HS-27A (cell line): ENCODE measurements around the gene CARD8.
"Not testable (repeated sequence)": the region's sequence is repeated elsewhere in the genome, so short reads cannot be mapped to it uniquely, and the experiment has no call there.

Experiments
- DNase-seq: peaks from one replicate; pipeline ENCODE4 v3.0.0-alpha.2; 2012; ENCODE audit warnings: low read depth, missing footprints

The CARD8 gene

DNA sequence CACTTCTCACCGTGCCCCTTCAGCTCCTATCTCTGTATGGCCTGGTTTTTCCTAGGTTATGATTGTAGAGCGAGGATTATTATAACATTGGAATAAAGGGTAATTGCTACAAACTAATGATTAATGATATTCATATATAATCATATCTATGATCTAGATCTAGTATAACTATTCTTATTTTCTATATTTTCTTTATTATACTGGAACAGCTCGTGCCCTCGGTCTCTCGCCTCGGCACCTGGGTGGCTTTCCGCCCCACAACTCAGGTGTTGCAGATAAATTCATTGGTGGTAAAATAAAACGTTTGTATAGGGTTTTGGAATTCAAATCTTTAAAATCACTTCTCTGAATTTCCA, 4.6 kb upstream of the CARD8 start:
- not testable (repeated sequence) for DNase-seq

DNA sequence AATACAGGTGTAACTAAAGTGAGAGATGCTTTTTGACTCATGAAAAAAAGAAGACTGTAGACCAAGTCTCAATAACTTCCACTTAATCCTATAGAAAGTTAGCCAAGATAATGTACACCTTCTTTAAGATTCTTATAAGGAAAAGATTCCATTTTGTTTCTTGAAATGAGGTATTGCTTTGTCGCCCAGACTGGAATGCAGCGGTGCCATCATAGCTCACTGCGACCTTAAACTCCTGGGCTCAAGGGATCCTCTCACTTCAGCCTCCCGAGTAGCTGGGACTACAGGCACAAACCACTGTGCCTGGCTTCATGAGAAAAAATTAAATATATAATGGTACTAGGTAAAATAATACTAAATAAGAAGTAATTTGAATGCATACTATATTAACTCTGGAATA, 3.3 kb upstream of the CARD8 start:
- not testable (repeated sequence) for DNase-seq

DNA sequence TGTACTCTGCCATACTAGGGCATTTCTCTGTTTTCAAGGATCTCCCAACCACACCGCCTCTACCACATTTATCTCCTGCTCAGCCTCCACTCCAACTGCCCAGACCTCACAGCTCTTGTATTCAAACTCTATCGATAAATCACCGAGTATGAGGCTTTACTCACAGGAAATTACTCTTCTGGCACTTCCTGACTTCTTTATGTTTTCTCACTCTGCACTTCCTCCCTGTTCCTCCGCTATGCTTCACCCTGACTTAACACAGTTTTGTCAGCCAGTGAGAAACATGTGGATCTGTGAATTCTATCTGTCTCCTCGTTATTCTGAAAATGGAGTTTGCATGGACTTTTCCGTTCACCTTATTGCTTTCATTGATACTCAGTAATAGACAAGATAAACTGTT, 2.6 kb upstream of the CARD8 start:
- DNase-seq, result no peak

DNA sequence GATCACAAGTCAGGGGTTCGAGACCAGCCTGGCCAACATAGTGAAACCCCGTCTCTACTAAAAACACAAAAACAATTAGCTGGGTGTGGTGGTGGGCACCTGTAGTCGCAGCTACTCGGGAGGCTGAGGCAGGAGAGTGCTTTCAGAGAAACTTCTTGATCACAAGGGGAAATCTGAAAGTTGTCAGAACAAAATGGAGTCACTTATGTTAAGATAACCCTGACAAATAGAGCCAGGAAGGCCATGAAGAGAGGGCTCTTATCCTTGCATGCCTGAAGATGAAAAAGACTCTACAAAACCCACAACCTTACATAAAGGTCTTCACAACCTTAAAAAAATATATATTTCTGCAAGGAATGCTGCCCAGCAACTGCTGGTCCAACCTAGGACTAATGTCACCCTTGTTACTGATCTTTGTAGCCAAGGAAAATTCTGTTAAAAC, 1.2 kb downstream of the CARD8 start:
- DNase-seq, result no peak

DNA sequence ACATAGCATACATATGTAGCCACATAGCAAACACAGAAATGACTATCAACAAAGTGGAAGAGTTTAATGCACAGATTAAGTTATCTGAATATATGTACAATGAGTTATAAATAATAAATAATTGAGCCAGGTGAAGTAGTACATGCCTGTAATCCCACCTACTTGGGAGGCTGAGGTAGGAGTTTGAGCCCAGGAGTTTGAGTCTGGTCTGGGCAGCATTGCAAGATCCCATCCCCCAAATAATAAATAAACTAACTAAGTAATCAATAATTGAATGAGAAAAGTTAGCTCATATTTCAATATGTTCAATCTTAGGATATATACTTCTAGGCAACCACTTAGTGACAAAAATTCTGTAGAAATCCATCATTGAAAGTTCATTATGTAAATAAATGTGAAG, 1.7 kb downstream of the CARD8 start:
- DNase-seq, result no peak

DNA sequence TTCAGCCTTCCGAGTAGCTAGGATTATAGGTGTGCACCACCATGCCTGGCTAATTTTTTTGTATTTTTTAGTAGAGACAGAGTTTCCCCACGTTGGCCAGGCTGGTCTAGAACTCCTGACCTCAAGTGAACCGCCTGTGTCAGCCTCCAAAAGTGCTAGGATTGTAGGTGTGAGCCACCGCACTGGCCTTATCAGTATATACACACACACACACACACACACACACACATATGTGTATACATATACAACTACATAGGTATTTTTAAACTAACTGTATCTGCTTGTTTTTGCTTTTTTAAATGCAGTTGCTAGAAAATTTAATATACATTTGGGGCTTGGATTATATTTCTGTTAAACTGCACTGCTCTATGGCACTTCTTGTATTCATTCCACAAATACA, 3.1 kb downstream of the CARD8 start:
- no peak for DNase-seq

DNA sequence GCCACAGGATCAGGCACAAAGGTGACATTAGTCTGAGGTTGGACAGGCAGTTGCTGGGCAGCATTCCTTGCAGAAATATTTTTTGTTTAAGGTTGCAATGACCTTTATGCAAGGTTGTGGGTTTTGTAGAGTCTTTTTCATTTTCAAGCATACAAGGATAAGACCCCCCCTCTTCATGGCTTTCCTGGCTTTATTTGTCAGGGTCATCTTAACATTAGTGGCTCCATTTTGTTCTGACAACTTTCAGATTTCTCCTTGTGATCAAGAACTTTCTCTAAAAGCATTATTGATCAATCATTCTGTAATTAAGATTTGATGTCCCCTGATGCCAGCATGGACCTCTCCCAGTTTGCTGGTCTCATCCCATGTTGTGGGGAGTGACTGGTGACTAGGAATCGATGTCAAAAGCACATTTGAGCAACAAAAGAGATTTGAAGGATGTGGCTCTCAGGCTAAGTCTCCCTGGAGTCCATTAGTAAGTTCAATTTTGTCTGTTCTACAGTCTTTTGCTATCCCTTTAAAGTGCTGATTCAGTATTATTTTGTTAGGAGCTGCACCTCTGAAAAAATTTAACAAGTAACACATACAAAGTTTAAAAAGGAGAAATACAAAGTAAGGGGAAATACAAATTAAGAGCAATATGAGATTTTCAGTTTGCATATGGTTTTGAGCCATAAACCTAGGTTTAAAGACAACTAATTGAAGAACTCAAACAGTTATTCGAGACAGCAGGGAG, 5.3 kb downstream of the CARD8 start:
- DNase-seq, result no peak

DNA sequence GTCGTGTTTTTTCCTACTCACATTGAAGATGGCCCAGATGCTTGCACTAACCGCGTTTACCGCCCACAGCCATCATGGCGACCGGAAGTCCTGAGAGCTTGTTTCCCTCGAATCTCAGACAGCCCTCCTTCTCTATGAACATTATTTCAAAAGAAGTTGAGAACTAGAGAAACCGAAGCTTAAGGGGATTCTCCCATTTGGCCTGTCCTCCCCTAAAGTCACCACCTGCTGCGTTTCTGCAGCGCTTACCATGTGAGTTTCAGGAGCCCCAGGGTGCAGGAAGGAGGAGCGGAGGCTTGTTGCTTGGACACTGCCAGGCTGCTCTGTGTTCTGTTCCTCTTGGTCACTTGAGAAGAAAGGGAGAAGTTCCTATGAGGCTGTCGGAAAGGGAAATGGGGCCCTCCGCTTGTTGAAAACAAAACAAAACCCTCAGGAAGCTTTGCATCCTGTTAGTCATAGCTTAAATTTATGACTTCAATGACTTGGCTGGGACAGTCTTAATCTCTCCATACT, 6.2 kb downstream of the CARD8 start:
- DNase-seq, result no peak

DNA sequence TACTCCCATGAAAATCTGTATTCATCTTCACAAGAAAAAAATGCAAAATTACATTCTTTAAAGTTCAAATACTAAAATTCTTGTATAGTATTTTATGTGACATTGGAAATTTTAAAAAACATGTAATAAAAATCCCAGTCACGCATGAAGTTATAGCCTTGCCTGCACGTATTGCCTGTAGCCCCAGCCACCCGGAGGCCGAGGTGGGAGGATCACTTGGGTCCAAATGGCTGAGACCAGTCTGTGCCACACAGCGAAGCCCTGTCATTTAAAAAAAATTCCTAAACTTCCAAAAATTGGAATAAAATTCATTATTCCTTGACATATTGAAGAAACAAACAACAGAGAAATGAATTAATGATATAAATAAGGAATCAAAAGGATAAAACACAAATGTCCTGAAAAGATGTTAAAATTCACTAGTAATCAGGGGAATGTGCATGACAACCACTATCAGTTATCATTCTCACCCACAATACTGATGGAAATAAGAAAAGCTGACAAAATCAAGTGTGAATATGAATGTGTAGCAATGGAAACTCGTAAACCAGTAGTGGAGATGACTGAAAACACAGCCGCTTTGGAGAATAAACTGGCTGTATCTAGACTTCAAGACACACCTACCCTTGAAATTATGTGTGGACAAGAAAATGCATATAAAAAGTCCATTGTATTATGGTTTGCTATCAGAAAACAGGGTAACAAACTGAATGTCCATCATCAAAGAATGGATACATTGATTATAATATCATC, 7.5 kb downstream of the CARD8 start:
- DNase-seq, result no peak

DNA sequence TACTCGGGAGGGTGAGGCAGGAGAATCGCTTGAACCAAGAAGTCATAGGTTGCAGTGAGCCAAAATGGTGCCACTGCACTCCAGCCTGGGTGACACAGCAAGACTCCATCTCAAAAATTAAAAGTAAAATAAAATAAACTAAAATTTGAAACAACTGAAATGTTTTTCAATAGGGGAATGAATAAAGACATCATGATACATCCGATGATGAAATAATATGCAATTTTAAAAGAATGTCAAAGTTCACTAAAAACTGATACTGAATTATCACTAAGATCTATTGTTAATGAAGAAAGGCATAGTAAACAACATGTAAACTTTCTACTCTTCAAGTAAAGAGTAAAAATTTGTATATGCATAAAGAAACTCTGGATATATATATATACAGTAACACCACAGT, 8.5 kb downstream of the CARD8 start:
- no peak for DNase-seq

DNA sequence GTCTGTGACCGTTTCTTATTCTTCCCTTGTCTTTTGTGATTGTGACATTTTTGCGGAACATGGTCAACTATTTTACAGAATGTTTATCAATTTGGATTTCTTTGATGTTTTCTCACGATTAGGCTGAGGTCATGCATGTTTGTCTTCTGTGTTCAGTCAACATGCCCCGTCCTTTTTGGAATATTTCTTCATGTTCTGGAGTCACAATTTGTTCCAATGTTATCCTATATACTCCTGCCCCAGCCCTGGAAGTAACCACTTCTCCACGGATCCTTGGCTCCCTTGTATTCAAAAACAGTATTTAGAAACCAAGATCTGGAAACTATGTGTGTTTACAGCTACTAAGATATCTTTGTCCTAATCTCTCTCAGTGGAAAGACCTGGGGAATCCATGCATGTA, 9.6 kb downstream of the CARD8 start:
- DNase-seq, result no peak

DNA sequence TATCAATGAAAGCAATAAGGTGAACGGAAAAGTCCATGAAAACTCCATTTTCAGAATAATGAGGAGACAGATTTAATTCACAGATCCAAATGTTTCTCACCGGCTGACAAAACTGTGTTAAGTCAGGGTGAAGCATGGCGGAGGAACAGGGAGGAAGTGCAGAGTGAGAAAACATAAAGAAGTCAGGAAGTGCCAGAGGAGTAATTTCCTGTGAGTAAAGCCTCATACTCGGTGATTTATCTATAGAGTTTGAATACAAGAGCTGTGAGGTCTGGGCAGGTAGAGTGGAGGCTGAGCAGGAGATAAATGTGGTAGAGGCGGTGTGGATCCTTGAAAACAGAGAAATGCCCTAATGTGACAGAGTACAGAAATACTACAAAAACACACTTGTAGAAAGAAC, 11.4 kb downstream of the CARD8 start:
- DNase-seq, result no peak

DNA sequence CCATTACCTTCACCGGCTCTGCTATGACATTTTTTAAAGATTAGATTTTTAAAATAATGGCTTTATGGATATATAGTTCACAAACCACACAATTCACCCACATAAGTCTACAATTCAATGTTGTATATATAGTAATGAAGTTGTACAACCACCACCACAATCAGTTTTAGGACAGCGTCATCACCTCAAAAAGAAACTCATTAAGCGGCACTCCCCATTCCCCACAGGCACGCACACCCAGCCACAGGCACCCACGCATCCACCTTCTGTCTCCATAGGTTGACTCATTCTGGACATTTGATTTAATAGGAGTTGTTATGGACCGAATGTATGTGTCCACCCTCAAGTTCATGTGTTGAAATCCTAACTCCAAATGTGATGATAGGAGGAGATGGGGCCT, 13.9 kb downstream of the CARD8 start:
- not testable (repeated sequence) for DNase-seq

DNA sequence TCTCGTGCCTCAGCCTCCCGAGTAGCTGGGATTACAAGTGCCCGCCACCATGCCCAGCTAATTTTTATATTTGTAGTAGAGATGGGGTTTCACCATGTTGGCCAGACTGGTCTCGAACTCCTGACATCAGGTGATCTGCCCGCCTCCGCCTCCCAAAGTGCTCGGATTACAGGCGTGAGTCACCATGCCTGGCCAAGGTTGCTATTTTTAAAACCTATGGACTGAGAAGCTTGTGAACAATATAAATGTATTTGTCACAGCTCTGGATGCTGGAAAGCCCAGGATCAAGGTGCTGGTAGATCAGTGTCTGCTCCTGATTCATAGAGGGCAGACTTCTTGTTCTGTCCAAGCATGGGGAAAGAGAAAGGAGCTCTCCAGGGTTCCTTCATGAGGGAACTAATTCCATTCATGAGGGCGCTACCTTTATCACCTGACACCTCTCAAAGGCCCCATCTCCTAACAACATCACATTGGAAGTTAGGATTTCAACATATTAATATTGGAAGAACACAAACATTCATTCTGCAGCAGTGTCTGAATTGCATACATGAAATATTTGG, 16.1 kb downstream of the CARD8 start:
- DNase-seq, result no peak

DNA sequence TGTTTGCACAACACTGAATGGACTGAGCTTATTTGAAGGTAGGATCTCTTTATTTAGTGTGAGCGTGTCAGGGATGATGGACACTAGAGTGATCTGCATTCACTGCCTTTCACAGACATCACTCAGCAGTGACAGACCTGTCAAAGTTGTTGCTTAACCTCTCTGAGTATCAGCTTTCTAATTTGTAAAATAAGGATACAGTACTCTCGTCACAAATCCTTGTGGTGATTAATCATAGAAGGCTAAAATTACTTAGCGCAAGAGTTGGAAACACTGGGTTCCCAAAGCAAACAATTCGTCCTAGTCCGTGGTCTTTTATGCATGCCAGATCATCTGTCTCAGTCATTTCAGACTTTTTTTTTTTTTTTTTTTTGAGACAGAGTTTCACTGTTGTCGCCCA, 16.6 kb downstream of the CARD8 start:
- DNase-seq, result no peak

DNA sequence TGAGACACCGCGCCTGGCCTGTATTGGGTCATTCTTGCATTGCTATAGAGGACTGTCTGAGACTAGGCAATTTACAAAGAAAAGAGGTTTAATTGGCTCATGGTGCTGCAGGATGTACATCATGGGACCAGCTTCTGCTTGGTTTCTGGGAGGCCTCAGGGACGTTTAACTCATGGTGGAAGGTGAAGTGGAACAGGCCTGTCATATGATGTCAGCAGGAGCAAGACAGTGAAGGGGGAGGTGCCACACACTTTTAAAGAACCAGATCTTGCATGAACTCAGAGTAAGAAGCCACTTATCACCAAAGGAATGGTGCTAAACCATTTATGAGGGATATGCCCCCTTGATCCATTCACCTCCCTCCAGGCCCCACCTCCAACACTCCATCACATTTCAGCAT, 18.7 kb downstream of the CARD8 start:
- no peak for DNase-seq

DNA sequence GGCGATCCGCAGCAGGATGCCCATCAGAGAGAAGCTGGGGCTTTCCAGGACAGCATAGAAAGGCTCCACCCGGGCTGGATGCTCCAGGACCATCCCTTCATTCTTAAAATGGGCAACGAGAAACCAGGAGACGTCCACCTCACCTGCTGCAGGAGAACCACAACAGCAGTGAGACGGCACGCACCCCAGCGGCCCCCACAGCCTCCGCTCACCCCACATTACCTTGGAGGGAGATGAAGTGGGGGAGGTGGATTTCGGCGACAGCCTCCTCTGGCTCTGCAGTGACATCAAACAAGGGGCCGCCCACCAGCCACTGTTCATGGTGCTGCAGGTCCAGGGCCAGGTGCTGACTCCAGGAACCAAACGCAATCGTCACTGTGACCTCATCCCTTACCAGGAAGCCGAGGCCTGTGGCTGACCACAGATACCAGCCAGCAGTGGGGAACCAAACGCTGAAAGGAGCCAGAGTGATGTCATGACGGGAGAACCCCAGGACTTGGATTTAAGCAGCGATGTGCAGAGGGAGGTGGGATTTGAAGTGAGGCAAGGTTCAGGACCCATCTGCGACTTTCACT, 25.1 kb downstream of the CARD8 start:
- no peak for DNase-seq

DNA sequence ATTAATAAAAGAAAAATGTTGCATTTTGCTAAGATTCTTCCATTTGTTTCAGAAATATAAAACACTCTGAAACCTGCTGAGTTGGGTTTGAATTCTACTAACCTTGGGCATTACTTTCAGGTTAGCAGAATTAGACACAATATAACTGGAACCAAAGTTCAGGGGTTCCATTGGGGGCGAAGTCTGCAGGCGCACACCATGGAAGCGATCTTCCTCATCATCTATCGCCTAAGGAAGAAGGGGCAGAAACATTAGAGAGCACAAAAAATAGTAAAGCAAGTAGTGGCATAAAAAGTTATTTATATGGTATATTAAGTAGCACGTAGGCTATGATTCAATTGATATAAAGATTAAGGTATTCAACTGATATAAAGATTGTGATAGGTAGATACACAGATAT, 34.1 kb downstream of the CARD8 start:
- no peak for DNase-seq

DNA sequence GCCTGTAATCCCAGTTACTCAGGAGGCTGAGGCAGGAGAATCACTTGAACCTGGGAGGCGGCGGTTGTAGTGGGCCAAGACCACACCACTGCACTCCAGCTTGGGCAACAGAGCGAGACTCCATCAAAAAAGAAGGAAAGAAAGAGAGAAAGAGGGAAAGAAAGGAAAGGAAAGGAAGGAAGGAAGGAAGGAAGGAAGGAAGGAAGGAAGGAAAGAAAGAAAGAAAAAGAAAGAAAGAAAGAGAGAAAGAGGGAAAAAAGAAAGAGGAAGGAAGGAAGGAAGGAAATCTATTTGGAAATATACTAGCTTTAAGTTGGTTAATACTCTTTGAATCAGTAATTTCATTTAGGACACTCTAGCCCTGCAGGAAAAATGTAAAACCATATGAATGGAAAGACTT, 34.9 kb downstream of the CARD8 start:
- DNase-seq, result not testable (repeated sequence)

DNA sequence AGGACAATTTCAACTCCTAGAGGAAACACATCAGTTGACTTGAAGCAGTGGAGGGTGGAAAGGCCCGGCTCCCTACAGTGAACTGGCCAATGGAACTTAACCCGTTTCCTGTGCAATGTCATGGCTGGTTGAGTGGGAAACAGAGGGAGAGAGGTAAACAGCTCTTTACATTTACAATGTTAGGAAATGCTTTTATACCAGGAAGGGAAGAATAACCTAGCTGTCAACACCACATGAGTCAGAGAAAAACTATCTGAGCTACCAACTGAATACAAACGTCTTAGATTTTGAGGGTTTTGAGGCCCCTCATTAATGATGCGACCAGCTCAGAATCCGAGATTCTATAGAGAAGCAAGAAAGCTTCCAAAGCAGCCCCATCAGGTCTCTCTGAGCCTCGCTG, 36.7 kb downstream of the CARD8 start:
- no peak for DNase-seq

DNA sequence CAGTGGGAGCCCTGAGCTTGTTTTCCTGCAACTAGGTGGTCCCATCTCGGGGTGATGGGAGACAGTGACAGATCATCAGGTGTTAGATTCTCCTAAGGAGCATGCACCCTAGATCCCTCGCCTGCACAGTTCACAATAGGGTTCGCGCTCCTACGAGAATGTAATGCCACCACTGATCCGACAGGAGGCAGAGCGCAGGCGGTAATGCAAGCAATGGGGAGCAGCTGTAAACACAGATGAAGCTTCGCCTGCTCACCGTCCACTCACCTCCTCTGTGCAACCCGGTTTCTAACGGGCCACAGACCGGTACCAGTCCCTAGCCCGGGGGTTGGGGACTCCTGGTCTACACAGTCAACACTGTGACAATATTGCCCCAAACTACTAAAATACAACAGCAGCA, 38.8 kb downstream of the CARD8 start:
- no peak for DNase-seq

DNA sequence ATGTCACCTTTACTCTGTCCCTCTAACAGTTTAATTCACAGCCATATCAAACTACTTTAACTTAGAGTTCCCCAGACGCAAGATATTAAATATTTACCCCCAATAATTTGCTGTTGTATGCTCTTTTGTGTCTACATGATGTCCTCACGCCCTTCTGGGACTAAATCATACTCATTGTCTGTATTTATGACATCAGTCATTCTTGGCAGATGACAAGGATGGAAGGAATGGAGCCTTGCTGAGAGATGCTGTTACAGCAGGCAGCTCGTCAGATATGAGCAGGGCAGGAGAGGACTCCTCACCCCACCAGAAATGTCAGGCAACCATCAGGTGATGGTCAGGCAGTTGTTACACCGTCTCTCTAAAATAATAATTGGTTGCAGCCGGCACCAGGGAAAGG, 41.8 kb downstream of the CARD8 start:
- DNase-seq, result no peak

DNA sequence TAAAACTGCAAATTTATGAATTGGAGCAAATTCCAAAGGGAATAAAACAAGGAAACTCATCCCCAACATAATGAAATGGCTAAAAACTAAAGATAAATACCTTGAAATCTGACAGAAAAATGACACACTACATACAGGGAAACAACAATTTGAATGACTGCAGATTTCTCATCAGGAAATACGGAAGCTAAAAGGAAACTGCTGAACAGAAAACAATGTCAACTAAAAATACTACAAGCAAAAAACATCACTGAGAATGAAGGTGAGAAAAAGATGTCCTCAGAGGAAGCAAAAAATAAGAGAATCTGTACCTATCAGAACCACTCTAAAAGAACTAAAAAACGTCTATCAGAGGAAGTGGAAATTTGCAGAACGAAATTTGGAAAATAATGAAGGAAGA, 45.7 kb downstream of the CARD8 start:
- no peak for DNase-seq
